Endothelial cell (in vitro differentiated cells): Measurements from ENCODE around the gene PODXL. TPM values are rescaled to one million over a fixed set of nuclear protein-coding genes. Genes with fewer than 3 reads are reported as not detected.
A peak's percentile ranks its signal among the peaks of the same experiment; 100 is the strongest.

Source experiments
- DNase-seq: peaks from one replicate; pipeline ENCODE4 v3.0.0; 2021; ENCODE audit warnings: low spot score
- H3K27ac Mint-ChIP-seq: one replicate; pipeline ENCODE4 v1.8.0; 2021; ENCODE audit warnings: mixed read lengths, inconsistent platforms; ENCODE audit not compliant: unreplicated experiment
- H3K27me3 Mint-ChIP-seq: one replicate; pipeline ENCODE4 v1.8.0; 2021; ENCODE audit warnings: mild to moderate bottlenecking, moderate library complexity, mixed read lengths, inconsistent platforms; ENCODE audit not compliant: unreplicated experiment
- H3K36me3 Mint-ChIP-seq: one replicate; pipeline ENCODE4 v1.8.0; 2021; ENCODE audit warnings: mild to moderate bottlenecking, low read depth, mixed read lengths, inconsistent platforms; ENCODE audit not compliant: unreplicated experiment
- H3K4me1 Mint-ChIP-seq: one replicate; pipeline ENCODE4 v1.8.0; 2021; ENCODE audit warnings: mild to moderate bottlenecking, mixed read lengths, inconsistent platforms; ENCODE audit not compliant: unreplicated experiment
- H3K4me3 Mint-ChIP-seq: one replicate; pipeline ENCODE4 v1.8.0; 2021; ENCODE audit warnings: mild to moderate bottlenecking, mixed read lengths, inconsistent platforms; ENCODE audit not compliant: unreplicated experiment
- H3K9me3 Mint-ChIP-seq: one replicate; pipeline ENCODE4 v1.8.0; 2021; ENCODE audit warnings: mixed read lengths, inconsistent platforms; ENCODE audit not compliant: unreplicated experiment
- CTCF ChIP-seq: fragments of 200-600 bp; sonication (generic); IDR thresholded peaks from one replicate; pipeline ENCODE4 v1.5.0; 2021; ENCODE audit warnings: antibody characterized with exemption; ENCODE audit not compliant: unreplicated experiment
- total RNA-seq: library from RNA; stranded (reverse); fragmentation: NEBNext Ultra II Directional; extraction: Animal tissue kit (Norgen Biotek cat#: 25700); gene quantifications from one replicate; pipeline ENCODE4 v1.2.1, GENCODE V29; 2021; ENCODE audit not compliant: unreplicated experiment

PODXL gene
- total RNA-seq, 1 donor from 2014 or later, result 302 TPM

DNA sequence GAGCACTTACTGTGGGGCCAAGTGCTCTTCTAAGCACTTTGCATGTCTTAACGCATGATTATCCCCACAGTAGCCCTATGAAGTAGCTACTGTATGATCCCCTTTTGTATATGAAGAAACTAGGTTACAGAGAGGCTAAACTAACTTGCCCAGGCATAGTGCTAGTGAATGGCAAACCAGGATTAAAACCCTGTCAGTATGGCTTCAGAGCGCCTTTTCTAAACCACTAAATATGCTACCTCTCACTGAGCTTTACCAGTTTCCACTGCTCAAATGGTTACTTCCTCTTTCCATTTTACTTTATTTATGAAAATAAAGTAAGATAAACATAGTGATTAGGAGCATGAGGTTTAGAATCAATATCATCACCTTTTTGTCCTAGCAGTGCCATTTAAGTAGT lies 73.6 kb downstream of the PODXL start:
- TF ChIP-seq CTCF, result no peak
- no peaks in the 10 kb centered on the region for H3K36me3 Mint-ChIP-seq
- H3K4me1 Mint-ChIP-seq, result peaks cover 63% of the 10 kb centered on the region
- H3K27me3 Mint-ChIP-seq, result peaks cover 2% of the 10 kb centered on the region
- H3K27ac Mint-ChIP-seq, result peak overlapping the region; percentile 36
- no peak for DNase-seq
- H3K9me3 Mint-ChIP-seq, result no peaks in the 10 kb centered on the region
- no peak overlapping the region for H3K4me3 Mint-ChIP-seq

DNA sequence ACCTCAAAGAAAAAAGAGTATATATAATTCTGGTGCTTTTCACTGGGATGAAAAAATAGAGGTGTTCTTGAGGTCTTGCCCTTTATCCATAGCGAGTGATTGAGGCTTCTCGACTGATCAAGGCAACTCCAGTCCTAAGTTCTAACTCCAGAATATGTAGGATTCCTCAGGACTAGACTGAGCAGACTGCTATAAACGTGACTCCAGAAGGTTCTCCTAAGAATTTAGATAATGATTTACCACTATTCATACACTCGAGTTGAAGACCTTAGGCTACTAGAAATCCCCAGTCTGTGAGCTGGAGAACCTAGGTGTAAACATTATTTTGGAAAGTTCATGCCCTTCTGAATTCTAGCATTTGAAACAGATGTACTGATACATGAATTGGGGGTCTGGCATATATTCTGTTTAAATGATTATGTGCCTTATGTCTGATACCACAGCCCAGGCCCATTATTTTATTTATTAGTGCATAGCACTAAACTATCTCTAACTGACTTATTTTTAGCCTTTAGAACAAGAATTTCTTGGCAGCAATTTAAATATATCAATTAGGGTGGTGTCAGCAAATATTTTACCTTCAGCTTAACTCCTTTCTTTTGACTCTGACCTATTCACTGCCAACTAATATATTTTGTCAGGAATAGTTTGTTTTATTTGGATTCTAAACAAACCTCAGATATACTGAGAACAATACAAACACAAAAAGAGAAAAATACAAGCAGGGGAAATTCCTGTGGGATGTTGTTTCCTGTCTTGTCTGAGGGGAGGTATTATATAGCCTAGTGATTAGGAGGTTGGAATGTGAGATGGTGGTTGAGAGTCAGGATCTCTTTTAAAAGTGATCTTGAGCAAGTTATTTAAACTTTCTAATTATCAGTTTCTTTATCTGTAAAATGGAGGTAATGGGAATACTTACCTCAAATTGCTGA lies 75.8 kb downstream of the PODXL start:
- H3K27me3 Mint-ChIP-seq, result peaks cover 2% of the 10 kb centered on the region
- DNase-seq, result no peak
- H3K27ac Mint-ChIP-seq, result peak overlapping the region; percentile 97
- no peaks in the 10 kb centered on the region for H3K36me3 Mint-ChIP-seq
- TF ChIP-seq CTCF, result no peak
- H3K9me3 Mint-ChIP-seq, result no peaks in the 10 kb centered on the region
- H3K4me3 Mint-ChIP-seq, result peak overlapping the region; percentile 18
- peaks cover 47% of the 10 kb centered on the region for H3K4me1 Mint-ChIP-seq

- no peak overlapping the region for H3K4me3 Mint-ChIP-seq
- no peak overlapping the region for H3K27ac Mint-ChIP-seq
- no peak for TF ChIP-seq CTCF
Observed at GRCh38 chr7:131476740-131477139, 79.7 kb downstream of the PODXL start.

GRCh38 chr7:131471250-131472004 lies 85.0 kb downstream of the PODXL start:
- Mint-ChIP-seq H3K4me1 (no peaks in the 10 kb centered on the region), H3K36me3 (peaks cover 24% of the 10 kb centered on the region), H3K9me3 (no peaks in the 10 kb centered on the region), H3K27me3 (peaks cover 3% of the 10 kb centered on the region), H3K4me3 (no peak overlapping the region), H3K27ac (no peak overlapping the region)
- no peak for TF ChIP-seq CTCF
- DNase-seq, result no peak

More at GRCh38 chr7:131476740-131477139, 79.7 kb downstream of the PODXL start:
- H3K4me1 Mint-ChIP-seq, result peaks cover 22% of the 10 kb centered on the region
- H3K9me3 Mint-ChIP-seq, result no peaks in the 10 kb centered on the region
- DNase-seq, result no peak
- H3K27me3 Mint-ChIP-seq, result peaks cover 1% of the 10 kb centered on the region
- H3K36me3 Mint-ChIP-seq, result peaks cover 10% of the 10 kb centered on the region
